Parathyroid adenoma (tissue), 2 donors: ENCODE measurements around the gene ERLIN1.

Source experiments
- H2AFZ ChIP-seq: fragments of 300-600 bp; sonication (generic); one replicate; pipeline ENCODE4 v1.7.0; 2017; ENCODE audit warnings: antibody characterized with exemption, mild to moderate bottlenecking
- H3K27ac ChIP-seq: fragments of 300-600 bp; sonication (generic); one replicate; pipeline ENCODE4 v1.7.0; 2017
- H3K27me3 ChIP-seq: fragments of 300-600 bp; sonication (generic); one replicate; pipeline ENCODE4 v1.7.0; 2017; ENCODE audit warnings: low read length; ENCODE audit not compliant: control insufficient read depth, insufficient read depth
- H3K36me3 ChIP-seq: fragments of 300-600 bp; sonication (generic); one replicate; pipeline ENCODE4 v1.7.0; 2017; ENCODE audit warnings: low read length; ENCODE audit not compliant: control insufficient read depth, insufficient read depth
- H3K4me1 ChIP-seq: fragments of 300-600 bp; sonication (generic); one replicate; pipeline ENCODE4 v1.7.0; 2017; ENCODE audit warnings: control low read depth
- H3K4me2 ChIP-seq: fragments of 300-600 bp; sonication (generic); one replicate; pipeline ENCODE4 v1.7.0; 2017; ENCODE audit warnings: low read length
- H3K4me3 ChIP-seq: fragments of 300-600 bp; sonication (generic); one replicate; pipeline ENCODE4 v1.7.0; 2017; ENCODE audit warnings: low read depth, low read length
- H3K79me2 ChIP-seq: fragments of 300-600 bp; sonication (generic); one replicate; pipeline ENCODE4 v1.7.0; 2017; ENCODE audit warnings: control low read depth
- H3K9ac ChIP-seq: fragments of 300-600 bp; sonication (generic); one replicate; pipeline ENCODE4 v1.7.0; 2017; ENCODE audit warnings: mild to moderate bottlenecking
- H3K9me3 ChIP-seq: fragments of 300-600 bp; sonication (generic); one replicate; pipeline ENCODE4 v1.7.0; 2017; ENCODE audit warnings: low read length; ENCODE audit not compliant: control insufficient read depth
- TF ChIP-seq, protein P1 (sequence below): fragments of 300-600 bp; sonication (generic); IDR thresholded peaks from one replicate; pipeline ENCODE4 v1.7.0; 2017; ENCODE audit warnings: antibody characterized with exemption, mild to moderate bottlenecking
- donor health status: primary hyperparathyroidism.

The ERLIN1 gene

DNA sequence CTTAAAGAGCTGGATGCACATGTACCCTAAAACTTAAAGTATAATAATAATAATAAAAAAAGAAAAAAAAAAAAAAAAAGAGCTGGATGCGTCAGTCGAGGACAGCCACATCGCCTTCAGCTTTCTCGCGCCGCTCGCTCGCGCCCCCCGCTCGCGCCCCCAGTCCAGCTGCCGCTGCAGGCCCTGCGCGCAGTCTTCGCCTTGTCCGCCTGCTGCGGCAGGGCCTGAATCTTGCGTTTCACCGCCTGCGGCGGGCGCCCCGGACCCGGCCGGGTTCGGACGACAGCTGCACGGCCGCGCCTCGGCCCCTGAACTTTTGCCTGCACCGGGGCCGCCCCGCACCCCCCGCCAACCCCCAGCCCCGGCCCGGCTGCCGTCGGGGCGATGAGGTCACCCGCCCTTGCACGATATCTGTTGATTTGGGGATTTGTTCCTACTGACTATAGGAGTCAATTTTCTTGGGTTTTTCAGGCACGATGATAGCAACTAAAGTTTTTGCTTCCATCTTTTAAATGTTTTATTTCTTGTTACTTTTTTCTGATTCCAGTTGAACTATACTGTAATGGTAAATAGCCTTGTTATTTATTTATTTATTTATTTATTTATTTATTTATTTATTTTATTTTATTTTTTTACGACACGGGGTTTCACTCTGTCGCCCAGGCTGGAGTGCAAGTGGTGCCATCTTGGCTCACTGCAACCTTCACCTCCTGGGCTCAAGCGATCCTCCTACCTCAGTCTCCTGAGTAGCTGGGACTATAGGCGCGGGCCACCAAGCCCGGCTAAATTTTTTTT is 70.7 kb downstream of the ERLIN1 start:
- H3K27me3 ChIP-seq, result no peaks in the 10 kb centered on the region
- no peaks in the 10 kb centered on the region for H3K9me3 ChIP-seq
- no peak overlapping the region for H3K9ac ChIP-seq
- no peak overlapping the region for H3K4me3 ChIP-seq
- H3K79me2 ChIP-seq, result no peaks in the 10 kb centered on the region
- H3K36me3 ChIP-seq, result no peaks in the 10 kb centered on the region
- H3K4me1 ChIP-seq, result no peaks in the 10 kb centered on the region
- no peak overlapping the region for H3K27ac ChIP-seq
- no peak overlapping the region for H2AFZ ChIP-seq
- TF ChIP-seq, protein P1, sequence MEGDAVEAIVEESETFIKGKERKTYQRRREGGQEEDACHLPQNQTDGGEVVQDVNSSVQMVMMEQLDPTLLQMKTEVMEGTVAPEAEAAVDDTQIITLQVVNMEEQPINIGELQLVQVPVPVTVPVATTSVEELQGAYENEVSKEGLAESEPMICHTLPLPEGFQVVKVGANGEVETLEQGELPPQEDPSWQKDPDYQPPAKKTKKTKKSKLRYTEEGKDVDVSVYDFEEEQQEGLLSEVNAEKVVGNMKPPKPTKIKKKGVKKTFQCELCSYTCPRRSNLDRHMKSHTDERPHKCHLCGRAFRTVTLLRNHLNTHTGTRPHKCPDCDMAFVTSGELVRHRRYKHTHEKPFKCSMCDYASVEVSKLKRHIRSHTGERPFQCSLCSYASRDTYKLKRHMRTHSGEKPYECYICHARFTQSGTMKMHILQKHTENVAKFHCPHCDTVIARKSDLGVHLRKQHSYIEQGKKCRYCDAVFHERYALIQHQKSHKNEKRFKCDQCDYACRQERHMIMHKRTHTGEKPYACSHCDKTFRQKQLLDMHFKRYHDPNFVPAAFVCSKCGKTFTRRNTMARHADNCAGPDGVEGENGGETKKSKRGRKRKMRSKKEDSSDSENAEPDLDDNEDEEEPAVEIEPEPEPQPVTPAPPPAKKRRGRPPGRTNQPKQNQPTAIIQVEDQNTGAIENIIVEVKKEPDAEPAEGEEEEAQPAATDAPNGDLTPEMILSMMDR, result no peak
- H3K4me2 ChIP-seq, result no peak overlapping the region

DNA sequence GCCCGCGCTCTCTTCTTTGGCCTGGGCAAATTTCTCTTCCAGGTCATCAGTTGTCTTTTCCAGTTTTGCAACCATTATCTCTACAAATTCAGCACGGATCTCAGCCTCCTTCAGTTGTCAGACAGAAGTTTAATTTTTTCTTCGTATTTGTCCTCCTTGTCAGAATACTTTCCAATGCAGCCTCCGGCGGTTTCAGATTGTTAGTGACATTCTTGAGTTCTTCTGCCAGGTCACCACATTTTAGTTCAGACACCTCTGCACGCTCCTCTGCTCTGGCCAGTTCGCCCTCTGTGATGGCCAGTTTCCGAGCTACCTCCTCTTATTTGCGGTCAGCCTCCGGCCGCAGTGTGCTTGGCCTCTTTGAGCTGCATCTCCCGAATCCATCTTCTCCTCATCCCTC is 71.4 kb downstream of the ERLIN1 start:
- TF ChIP-seq, protein P1, result no peak
- Histone ChIP-seq H3K79me2 (no peaks in the 10 kb centered on the region), H3K9me3 (no peaks in the 10 kb centered on the region), H3K27ac (no peak overlapping the region), H3K9ac (no peak overlapping the region), H3K27me3 (no peaks in the 10 kb centered on the region), H2AFZ (no peak overlapping the region), H3K4me1 (no peaks in the 10 kb centered on the region), H3K4me3 (no peak overlapping the region), H3K36me3 (no peaks in the 10 kb centered on the region), H3K4me2 (no peak overlapping the region)

DNA sequence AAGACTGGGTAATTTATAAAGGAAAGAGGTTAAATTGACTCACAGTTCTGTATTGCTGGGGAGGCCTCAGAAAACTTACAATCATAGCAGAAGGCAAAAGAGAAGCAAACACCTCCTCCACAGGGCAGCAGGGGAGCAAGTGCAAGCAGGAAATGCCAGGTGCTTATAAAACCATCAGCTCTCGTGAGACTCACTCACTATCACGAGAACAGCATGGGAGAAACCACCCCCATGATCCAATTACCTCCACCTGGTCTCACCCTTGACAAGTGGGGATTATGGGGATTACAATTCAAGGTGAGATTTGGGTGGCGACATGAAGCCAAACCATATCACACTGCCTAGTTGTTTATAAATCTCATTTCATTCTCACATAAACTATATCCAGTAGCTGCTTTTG is 76.2 kb downstream of the ERLIN1 start:
- Histone ChIP-seq H3K9me3 (no peaks in the 10 kb centered on the region), H3K27me3 (no peaks in the 10 kb centered on the region), H3K9ac (no peak overlapping the region), H3K36me3 (no peaks in the 10 kb centered on the region), H3K79me2 (no peaks in the 10 kb centered on the region), H3K4me1 (no peaks in the 10 kb centered on the region), H3K27ac (no peak overlapping the region), H2AFZ (peak overlapping the region; percentile 48), H3K4me3 (no peak overlapping the region), H3K4me2 (no peak overlapping the region)
- TF ChIP-seq, protein P1, result no peak

DNA sequence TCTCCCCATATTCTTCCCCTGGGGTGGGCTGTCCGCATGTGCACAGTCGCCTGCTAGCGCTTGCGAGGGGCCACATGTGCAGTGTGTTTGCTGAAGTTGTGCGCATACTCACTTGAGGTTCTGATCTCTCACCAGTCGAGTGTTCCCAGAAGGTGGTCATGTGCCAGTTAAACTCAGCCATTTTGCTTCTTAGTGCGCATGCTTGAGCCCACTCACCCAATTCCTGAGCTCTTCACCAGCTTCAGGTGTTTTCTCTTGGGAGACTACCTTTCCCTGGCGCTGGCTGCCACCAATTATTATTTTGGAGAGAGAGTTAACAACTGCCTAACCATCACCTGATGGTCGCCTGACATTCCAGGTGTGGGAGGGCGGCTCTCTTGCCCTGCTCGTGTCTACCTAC is 79.0 kb downstream of the ERLIN1 start:
- no peaks in the 10 kb centered on the region for H3K27me3 ChIP-seq
- no peaks in the 10 kb centered on the region for H3K9me3 ChIP-seq
- no peak overlapping the region for H2AFZ ChIP-seq
- H3K36me3 ChIP-seq, result no peaks in the 10 kb centered on the region
- no peak overlapping the region for H3K27ac ChIP-seq
- H3K79me2 ChIP-seq, result no peaks in the 10 kb centered on the region
- no peaks in the 10 kb centered on the region for H3K4me1 ChIP-seq
- H3K4me2 ChIP-seq, result no peak overlapping the region
- TF ChIP-seq, protein P1, result no peak
- no peak overlapping the region for H3K9ac ChIP-seq
- no peak overlapping the region for H3K4me3 ChIP-seq

DNA sequence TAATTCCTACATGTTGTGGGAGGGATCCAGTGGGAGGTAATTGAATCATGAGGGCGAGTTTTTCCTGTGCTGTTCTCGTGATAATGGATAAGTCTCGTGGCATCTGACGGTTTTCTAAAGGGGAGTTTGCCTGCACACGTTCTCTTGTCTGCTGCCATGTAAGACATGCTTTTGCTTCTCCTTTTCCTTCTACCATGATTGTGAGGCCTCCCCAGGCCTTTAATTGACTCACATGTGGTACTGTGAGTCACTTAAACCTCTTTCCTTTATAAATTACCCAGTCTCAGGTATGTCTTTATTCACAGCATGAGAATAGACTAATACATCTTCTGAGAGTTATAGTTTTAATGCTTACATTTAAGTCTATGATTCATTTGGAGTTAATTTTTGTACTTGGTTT is 81.5 kb downstream of the ERLIN1 start:
- Histone ChIP-seq H3K4me1 (no peaks in the 10 kb centered on the region), H2AFZ (no peak overlapping the region), H3K27me3 (no peaks in the 10 kb centered on the region), H3K27ac (no peak overlapping the region), H3K4me2 (no peak overlapping the region), H3K36me3 (no peaks in the 10 kb centered on the region), H3K9me3 (no peaks in the 10 kb centered on the region), H3K9ac (no peak overlapping the region), H3K79me2 (no peaks in the 10 kb centered on the region), H3K4me3 (no peak overlapping the region)
- TF ChIP-seq, protein P1, result no peak
